Spleen (tissue), 7 donors: Measurements from ENCODE around the gene RAB40C.

ENCODE experiments used
- CTCF ChIP-seq, 11 experiments: fragments of 200-600 bp in 7 of 11; fragments of 450-650 bp in 4 of 11; sonication (generic) in 4 of 11; IDR thresholded peaks in 8 of 11; conservative IDR thresholded peaks in 3 of 11; 1 replicate in 7 of 11; 2 replicates in 4 of 11; pipeline versions ENCODE4 v1.4.0 to v1.8.0; 2016 to 2021; ENCODE audit warnings: antibody characterized with exemption in 11 of 11, inconsistent platforms in 4 of 11, mild to moderate bottlenecking in 1 of 11
- POLR2A ChIP-seq, 3 donors: fragments of 450-650 bp; IDR thresholded peaks; one replicate each; pipeline ENCODE4 v1.5.1; 2017; ENCODE audit warnings: antibody characterized with exemption in 3 of 3, mild to moderate bottlenecking in 1 of 3
- POLR2AphosphoS5 ChIP-seq, 3 donors: sonication (generic); formaldehyde crosslinking; IDR thresholded peaks; one replicate each; pipeline ENCODE4 v1.5.1; 2017; ENCODE audit warnings: antibody characterized with exemption in 3 of 3
- donor health status: DM: no; HTN: no; CAD: no; lungs with moderate emphysema.
- donor health status: DM: no; HTN: no; CAD: no.
- donor health status: DM: no; HTN: no; CAD: no.

- TF ChIP-seq POLR2A (IDR thresholded peaks at IDR 0.05) (no peak), CTCF (IDR thresholded peaks at IDR 0.05 in 8 of 11, conservative IDR thresholded peaks at IDR 0.05 in 3 of 11) (no peak), POLR2AphosphoS5 (IDR thresholded peaks at IDR 0.05) (no peak)
Observed at GRCh38 chr16:652454-653305, 62.8 kb downstream of the RAB40C start.
